ENCODE results near the gene TMED1.

GRCh38 chr19:10784257-10784656 is 51.8 kb downstream of the TMED1 start:
- TF ChIP-seq EZH2 (IDR thresholded peaks at IDR 0.05) (no peak), POLR2AphosphoS5 (IDR thresholded peaks at IDR 0.05; ENCODE audit: borderline replicate concordance, low read depth, low read length) (no peak)
